ENCODE measurements around the gene TMEM255B.
"Not testable (repeated sequence)": the region's sequence is repeated elsewhere in the genome, so short reads cannot be mapped to it uniquely, and the experiment has no call there.

The TMEM255B gene

GRCh38 chr13:113725329-113726105 is 33.5 kb upstream of the TMEM255B start:
- not testable (repeated sequence) for H3K36me3 ChIP-seq (ENCODE audit: control insufficient read depth, insufficient read depth, low read length); H2AK5ac ChIP-seq (ENCODE audit: low read length); H2BK120ac ChIP-seq (ENCODE audit: low read depth, low read length); DNase-seq; H3K9ac ChIP-seq (ENCODE audit: low read length); H4K8ac ChIP-seq (ENCODE audit: low read depth, low read length); H3K79me1 ChIP-seq (ENCODE audit: low read length); H3K27ac ChIP-seq (ENCODE audit: low read depth, low read length); H3K79me2 ChIP-seq (ENCODE audit: control insufficient read depth, insufficient read depth, low read length); H4K5ac ChIP-seq (ENCODE audit: low read length); H3K27me3 ChIP-seq (ENCODE audit: insufficient read depth, low read length, poor library complexity); H3K56ac ChIP-seq (ENCODE audit: low read length); H3K4ac ChIP-seq (ENCODE audit: low read depth, low read length); H2BK5ac ChIP-seq (ENCODE audit: low read length); H2BK15ac ChIP-seq (replicated peaks; ENCODE audit: low read depth); H3K23ac ChIP-seq (ENCODE audit: low read length); H3K4me2 ChIP-seq (ENCODE audit: low read length); H3K4me3 ChIP-seq (ENCODE audit: low read length); H3K18ac ChIP-seq (ENCODE audit: low read length)
- peaks cover 11% of the 10 kb centered on the region for H3K4me1 ChIP-seq (ENCODE audit: control insufficient read depth, low read depth, low read length)
- WGBS (ENCODE audit: extremely low coverage, insufficient coverage, low lambda C conversion rate): no CpG with 5 or more reads among the region's 75 CpGs

GRCh38 chr13:113726106-113726821 is 32.8 kb upstream of the TMEM255B start:
- H3K4me2 ChIP-seq (ENCODE audit: low read length); H3K4me3 ChIP-seq (ENCODE audit: low read length); DNase-seq; H2AK5ac ChIP-seq (ENCODE audit: low read length); H3K23ac ChIP-seq (ENCODE audit: low read length); H3K56ac ChIP-seq (ENCODE audit: low read length); H3K36me3 ChIP-seq (ENCODE audit: control insufficient read depth, insufficient read depth, low read length); H4K5ac ChIP-seq (ENCODE audit: low read length); H3K79me1 ChIP-seq (ENCODE audit: low read length); H3K9ac ChIP-seq (ENCODE audit: low read length); H3K27ac ChIP-seq (ENCODE audit: low read depth, low read length); H3K27me3 ChIP-seq (ENCODE audit: insufficient read depth, low read length, poor library complexity); H2BK120ac ChIP-seq (ENCODE audit: low read depth, low read length); H4K8ac ChIP-seq (ENCODE audit: low read depth, low read length); H3K4ac ChIP-seq (ENCODE audit: low read depth, low read length); H3K79me2 ChIP-seq (ENCODE audit: control insufficient read depth, insufficient read depth, low read length); H2BK15ac ChIP-seq (replicated peaks; ENCODE audit: low read depth); H2BK5ac ChIP-seq (ENCODE audit: low read length); H3K18ac ChIP-seq (ENCODE audit: low read length): not testable (repeated sequence)
- WGBS (ENCODE audit: extremely low coverage, insufficient coverage, low lambda C conversion rate): no CpG with 5 or more reads among the region's 54 CpGs
- peaks cover 11% of the 10 kb centered on the region for H3K4me1 ChIP-seq (ENCODE audit: control insufficient read depth, low read depth, low read length)

GRCh38 chr13:113726961-113727411 is 32.0 kb upstream of the TMEM255B start:
- Histone ChIP-seq H3K4me2 (ENCODE audit: low read length) (no peak overlapping the region), H4K8ac (ENCODE audit: low read depth, low read length) (no peak overlapping the region), H3K36me3 (ENCODE audit: control insufficient read depth, insufficient read depth, low read length) (no peaks in the 10 kb centered on the region), H3K9ac (ENCODE audit: low read length) (no peak overlapping the region), H2BK5ac (ENCODE audit: low read length) (no peak overlapping the region), H3K23ac (ENCODE audit: low read length) (no peak overlapping the region), H2BK15ac (replicated peaks; ENCODE audit: low read depth) (no peak overlapping the region), H3K79me2 (ENCODE audit: control insufficient read depth, insufficient read depth, low read length) (no peaks in the 10 kb centered on the region), H3K4me3 (ENCODE audit: low read length) (no peak overlapping the region), H3K18ac (ENCODE audit: low read length) (no peak overlapping the region), H3K4ac (ENCODE audit: low read depth, low read length) (no peak overlapping the region), H3K79me1 (ENCODE audit: low read length) (no peaks in the 10 kb centered on the region), H3K27me3 (ENCODE audit: insufficient read depth, low read length, poor library complexity) (no peaks in the 10 kb centered on the region), H2BK120ac (ENCODE audit: low read depth, low read length) (no peak overlapping the region), H3K27ac (ENCODE audit: low read depth, low read length) (no peak overlapping the region), H4K5ac (ENCODE audit: low read length) (no peak overlapping the region), H3K56ac (ENCODE audit: low read length) (no peak overlapping the region), H3K4me1 (ENCODE audit: control insufficient read depth, low read depth, low read length) (peaks cover 11% of the 10 kb centered on the region), H2AK5ac (ENCODE audit: low read length) (no peak overlapping the region)
- DNase-seq: no peak
- no CpG with 5 or more reads among the region's 10 CpGs for WGBS (ENCODE audit: extremely low coverage, insufficient coverage, low lambda C conversion rate)

DNA sequence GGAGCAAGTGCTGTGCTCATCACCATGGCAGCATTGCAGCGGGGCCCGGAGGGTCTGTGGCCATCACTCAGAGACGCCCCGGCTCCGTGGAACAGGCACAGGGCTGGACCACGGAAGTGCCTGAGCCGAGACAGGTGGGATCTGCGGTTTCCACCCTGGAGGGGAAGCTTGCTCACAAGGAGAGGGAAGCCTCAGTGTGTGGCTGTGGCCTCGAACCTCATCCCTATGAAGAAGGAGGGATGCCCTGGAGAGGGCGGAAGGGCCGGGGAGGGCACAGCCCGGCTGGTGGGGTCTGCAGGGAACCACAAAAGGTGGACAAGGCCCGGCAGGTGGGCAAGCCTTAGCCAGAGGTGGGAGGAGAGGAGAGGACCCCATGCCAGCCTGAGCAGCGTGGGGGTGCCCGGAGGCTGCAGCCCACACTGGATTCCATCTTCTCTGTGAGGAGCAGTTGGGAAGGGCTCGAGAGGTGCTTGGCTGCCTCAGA is 30.4 kb upstream of the TMEM255B start:
- peaks cover 7% of the 10 kb centered on the region for H3K4me1 ChIP-seq (ENCODE audit: control insufficient read depth, low read depth, low read length)
- H3K79me2 ChIP-seq (ENCODE audit: control insufficient read depth, insufficient read depth, low read length): no peaks in the 10 kb centered on the region
- no peak overlapping the region for H3K18ac ChIP-seq (ENCODE audit: low read length)
- no peak overlapping the region for H2BK15ac ChIP-seq (replicated peaks; ENCODE audit: low read depth)
- H3K9ac ChIP-seq (ENCODE audit: low read length): no peak overlapping the region
- H3K4me3 ChIP-seq (ENCODE audit: low read length): no peak overlapping the region
- no peak overlapping the region for H2BK5ac ChIP-seq (ENCODE audit: low read length)
- H3K56ac ChIP-seq (ENCODE audit: low read length): no peak overlapping the region
- H3K4ac ChIP-seq (ENCODE audit: low read depth, low read length): no peak overlapping the region
- H3K4me2 ChIP-seq (ENCODE audit: low read length): no peak overlapping the region
- no peak overlapping the region for H4K8ac ChIP-seq (ENCODE audit: low read depth, low read length)
- no peak overlapping the region for H2AK5ac ChIP-seq (ENCODE audit: low read length)
- H4K5ac ChIP-seq (ENCODE audit: low read length): no peak overlapping the region
- WGBS (ENCODE audit: extremely low coverage, insufficient coverage, low lambda C conversion rate): no CpG with 5 or more reads among the region's 16 CpGs
- DNase-seq: no peak
- H3K36me3 ChIP-seq (ENCODE audit: control insufficient read depth, insufficient read depth, low read length): no peaks in the 10 kb centered on the region
- H3K27ac ChIP-seq (ENCODE audit: low read depth, low read length): no peak overlapping the region
- H3K79me1 ChIP-seq (ENCODE audit: low read length): no peaks in the 10 kb centered on the region
- no peak overlapping the region for H3K23ac ChIP-seq (ENCODE audit: low read length)
- no peaks in the 10 kb centered on the region for H3K27me3 ChIP-seq (ENCODE audit: insufficient read depth, low read length, poor library complexity)
- no peak overlapping the region for H2BK120ac ChIP-seq (ENCODE audit: low read depth, low read length)

- Histone ChIP-seq H3K23ac (ENCODE audit: low read length) (no peak overlapping the region), H4K8ac (ENCODE audit: low read depth, low read length) (no peak overlapping the region), H3K36me3 (ENCODE audit: control insufficient read depth, insufficient read depth, low read length) (no peaks in the 10 kb centered on the region), H3K4ac (ENCODE audit: low read depth, low read length) (no peak overlapping the region), H3K4me1 (ENCODE audit: control insufficient read depth, low read depth, low read length) (no peaks in the 10 kb centered on the region), H3K18ac (ENCODE audit: low read length) (no peak overlapping the region), H3K27me3 (ENCODE audit: insufficient read depth, low read length, poor library complexity) (no peaks in the 10 kb centered on the region), H2BK15ac (replicated peaks; ENCODE audit: low read depth) (no peak overlapping the region), H3K79me1 (ENCODE audit: low read length) (no peaks in the 10 kb centered on the region), H2AK5ac (ENCODE audit: low read length) (no peak overlapping the region), H2BK5ac (ENCODE audit: low read length) (no peak overlapping the region), H3K4me2 (ENCODE audit: low read length) (no peak overlapping the region), H3K79me2 (ENCODE audit: control insufficient read depth, insufficient read depth, low read length) (no peaks in the 10 kb centered on the region), H2BK120ac (ENCODE audit: low read depth, low read length) (no peak overlapping the region), H3K9ac (ENCODE audit: low read length) (no peak overlapping the region), H3K27ac (ENCODE audit: low read depth, low read length) (no peak overlapping the region), H4K5ac (ENCODE audit: low read length) (no peak overlapping the region), H3K4me3 (ENCODE audit: low read length) (no peak overlapping the region), H3K56ac (ENCODE audit: low read length) (no peak overlapping the region)
- no CpG with 5 or more reads among the region's 34 CpGs for WGBS (ENCODE audit: extremely low coverage, insufficient coverage, low lambda C conversion rate)
- DNase-seq: no peak
Measured at GRCh38 chr13:113729187-113730019, 29.6 kb upstream of the TMEM255B start.
